ENCODE data around the gene MCAT.

MCAT gene

GRCh38 chr22:43096420-43096819 lies 46.8 kb downstream of the MCAT start:
- DNase-seq (no peak), ATAC-seq (replicated peaks) (no peak)
- Mint-ChIP-seq H3K4me3 (no peak overlapping the region), H3K36me3 (ENCODE audit: insufficient read depth) (no peaks in the 10 kb centered on the region), H3K4me1 (ENCODE audit: low read depth in 2 of 2) (no peaks in the 10 kb centered on the region), H3K9me3 (peaks cover 0 to 2% of the 10 kb centered on the region in 2 donors), H3K27ac (no peak overlapping the region), H3K27me3 (no peaks in the 10 kb centered on the region)

- Mint-ChIP-seq H3K36me3 (ENCODE audit: insufficient read depth) (no peaks in the 10 kb centered on the region), H3K27ac (no peak overlapping the region), H3K27me3 (no peaks in the 10 kb centered on the region), H3K4me3 (no peak overlapping the region), H3K9me3 (peaks cover 0 to 2% of the 10 kb centered on the region in 2 donors), H3K4me1 (ENCODE audit: low read depth in 2 of 2) (peaks cover 0 to under 1% of the 10 kb centered on the region in 2 donors)
- DNase-seq = no peak
- ATAC-seq (replicated peaks) = no peak
Observed at GRCh38 chr22:43094551-43094950, 48.6 kb downstream of the MCAT start.

- Mint-ChIP-seq H3K36me3 (ENCODE audit: insufficient read depth) (no peaks in the 10 kb centered on the region), H3K27me3 (no peaks in the 10 kb centered on the region), H3K4me3 (no peak overlapping the region), H3K27ac (no peak overlapping the region), H3K4me1 (ENCODE audit: low read depth in 2 of 2) (peaks cover 2 to 4% of the 10 kb centered on the region in 2 donors), H3K9me3 (peaks cover 0 to 2% of the 10 kb centered on the region in 2 donors)
- no peak for ATAC-seq (replicated peaks)
- no peak for DNase-seq
Observed at GRCh38 chr22:43094085-43094484, 49.1 kb downstream of the MCAT start.

- Mint-ChIP-seq H3K36me3 (ENCODE audit: insufficient read depth) (peaks cover 4% of the 10 kb centered on the region), H3K4me1 (ENCODE audit: low read depth in 2 of 2) (peaks cover 7 to 12% of the 10 kb centered on the region in 2 donors), H3K27ac (no peak overlapping the region), H3K4me3 (no peak overlapping the region), H3K9me3 (peaks cover 0 to 2% of the 10 kb centered on the region in 2 donors), H3K27me3 (no peaks in the 10 kb centered on the region)
- ATAC-seq (replicated peaks) (no peak), DNase-seq (no peak)
Observed at GRCh38 chr22:43092085-43092484, 51.1 kb downstream of the MCAT start.

- no peak for ATAC-seq (replicated peaks)
- peaks cover 23 to 30% of the 10 kb centered on the region in 2 donors for H3K4me1 Mint-ChIP-seq (ENCODE audit: low read depth in 2 of 2)
- H3K9me3 Mint-ChIP-seq = no peaks in the 10 kb centered on the region
- no peaks in the 10 kb centered on the region for H3K27me3 Mint-ChIP-seq
- H3K36me3 Mint-ChIP-seq (ENCODE audit: insufficient read depth) = peaks cover 9% of the 10 kb centered on the region
- H3K27ac Mint-ChIP-seq = peak overlapping the region in 1 of 2 donors; percentile 86
- peak overlapping the region; percentile 55 to 81 for H3K4me3 Mint-ChIP-seq
- no peak for DNase-seq
Observed at GRCh38 chr22:43090130-43090789, 52.9 kb downstream of the MCAT start.

- Mint-ChIP-seq H3K36me3 (ENCODE audit: insufficient read depth) (peaks cover 9% of the 10 kb centered on the region), H3K27ac (peak within 1 kb of the TSS; percentile 11 to 86), H3K9me3 (no peaks in the 10 kb centered on the region), H3K27me3 (no peaks in the 10 kb centered on the region), H3K4me1 (ENCODE audit: low read depth in 2 of 2) (peaks cover 23 to 34% of the 10 kb centered on the region in 2 donors), H3K4me3 (peak within 1 kb of the TSS; percentile 81 to 90)
- ATAC-seq (replicated peaks) (peak; percentile 82), DNase-seq (peak; percentile 79 to 82 (median 80))
Observed at GRCh38 chr22:43088984-43089717, 54.0 kb downstream of the MCAT start, which contains the start of gene TTLL1. Gene TTLL1, minus strand, starts transcription at chr22:43089391. Its CDS starts 13,805 bp downstream, at chr22:43075586.

GRCh38 chr22:43088627-43088983 lies 54.6 kb downstream of the MCAT start:
- no peaks in the 10 kb centered on the region for H3K9me3 Mint-ChIP-seq
- ATAC-seq (replicated peaks) (no peak), DNase-seq (no peak)
- H3K4me3 Mint-ChIP-seq = peak overlapping the region; percentile 81 to 90
- peaks cover 23 to 34% of the 10 kb centered on the region in 2 donors for H3K4me1 Mint-ChIP-seq (ENCODE audit: low read depth in 2 of 2)
- H3K36me3 Mint-ChIP-seq (ENCODE audit: insufficient read depth) = peaks cover 9% of the 10 kb centered on the region
- H3K27ac Mint-ChIP-seq = peak overlapping the region; percentile 11 to 86
- H3K27me3 Mint-ChIP-seq = no peaks in the 10 kb centered on the region

- DNase-seq (peak; percentile 30 to 47 (median 32)), ATAC-seq (replicated peaks) (peak; percentile 44)
- Mint-ChIP-seq H3K36me3 (ENCODE audit: insufficient read depth) (peaks cover 9% of the 10 kb centered on the region), H3K4me1 (ENCODE audit: low read depth in 2 of 2) (peaks cover 23 to 34% of the 10 kb centered on the region in 2 donors), H3K9me3 (no peaks in the 10 kb centered on the region), H3K27me3 (no peaks in the 10 kb centered on the region), H3K4me3 (peak overlapping the region; percentile 72), H3K27ac (peak overlapping the region; percentile 88 to 95)
Observed at GRCh38 chr22:43085658-43086606, 57.3 kb downstream of the MCAT start.
